Breast epithelium (tissue), 4 donors: ENCODE results near the gene GIGYF2. TPM values are rescaled to one million over a fixed set of nuclear protein-coding genes. Genes with fewer than 3 reads are reported as not detected.

Experiments
- DNase-seq, 2 donors: peaks; one replicate each; pipeline ENCODE4 v3.0.0-alpha.2; 2019; ENCODE audit warnings: low spot score in 2 of 2
- H3K27ac ChIP-seq, 2 donors: fragments of 200-600 bp; sonication (generic) in 1 of 2; one replicate each; pipeline ENCODE4 v1.5.1; 2016 to 2019; ENCODE audit warnings: mild to moderate bottlenecking in 1 of 2
- H3K27me3 ChIP-seq, 2 donors: fragments of 200-600 bp; sonication (generic) in 1 of 2; one replicate each; pipeline versions ENCODE4 v1.5.1 to v1.6.0; 2017 to 2019; ENCODE audit warnings: control low read depth in 1 of 2, mild to moderate bottlenecking in 1 of 2
- H3K36me3 ChIP-seq: fragments of 200-600 bp; one replicate; pipeline ENCODE4 v1.5.1; 2019
- H3K4me1 ChIP-seq, 2 donors: fragments of 200-600 bp; sonication (generic); one replicate each; pipeline ENCODE4 v1.5.1; 2016 to 2019; ENCODE audit warnings: control low read depth in 1 of 2
- H3K4me3 ChIP-seq, 3 donors: fragments of 200-600 bp; sonication (generic); 1 replicate in 2 of 3; 2 replicates in 1 of 3; pipeline ENCODE4 v1.5.1; 2016 to 2019; ENCODE audit warnings: mild to moderate bottlenecking in 3 of 3, moderate library complexity in 2 of 3
- H3K9me3 ChIP-seq, 2 donors: fragments of 200-600 bp; sonication (generic) in 1 of 2; one replicate each; pipeline ENCODE4 v1.5.1; 2016 to 2019; ENCODE audit warnings: control low read depth in 1 of 2
- CTCF ChIP-seq, 3 donors: fragments of 450-650 bp; IDR thresholded peaks; one replicate each; pipeline ENCODE4 v1.5.1; 2016 to 2017; ENCODE audit warnings: antibody characterized with exemption in 3 of 3, mild to moderate bottlenecking in 3 of 3, moderate library complexity in 3 of 3
- POLR2A ChIP-seq: fragments of 450-650 bp; IDR thresholded peaks from one replicate; pipeline ENCODE4 v1.6.1; 2016; ENCODE audit warnings: antibody characterized with exemption, mild to moderate bottlenecking, moderate library complexity
- POLR2AphosphoS5 ChIP-seq, 3 donors: sonication (generic); formaldehyde crosslinking; IDR thresholded peaks; one replicate each; pipeline ENCODE4 v1.6.1; 2017; ENCODE audit warnings: antibody characterized with exemption in 3 of 3
- intact Hi-C: fragments of 100-400 bp; cut with DNase I; formaldehyde crosslinking; loops from one replicate; pipeline ENCODE4 v1.15.1; 2023; ENCODE audit warnings: low total_unique reads
- total RNA-seq, 3 donors: library from RNA; depleted of rRNA; stranded (reverse); fragments of >200 nt; gene quantifications; one replicate each; pipeline ENCODE4 v1.1.0, GENCODE V29; 2016

The GIGYF2 gene
- total RNA-seq, 3 donors from 2014 or later = 79.8 to 156 (median 103) TPM

GRCh38 chr2:232794981-232795380, 97.8 kb downstream of the GIGYF2 start:
- Histone ChIP-seq H3K27me3 (no peaks in the 10 kb centered on the region), H3K36me3 (peaks cover 14% of the 10 kb centered on the region), H3K9me3 (no peaks in the 10 kb centered on the region), H3K27ac (no peak overlapping the region), H3K4me1 (no peaks in the 10 kb centered on the region), H3K4me3 (no peak overlapping the region)
- intact Hi-C loops = no loop called here
- DNase-seq = no peak
- TF ChIP-seq POLR2AphosphoS5 (IDR thresholded peaks at IDR 0.05) (no peak), CTCF (IDR thresholded peaks at IDR 0.05) (no peak)

- Histone ChIP-seq H3K4me3 (no peak overlapping the region), H3K36me3 (peaks cover 8% of the 10 kb centered on the region), H3K4me1 (no peaks in the 10 kb centered on the region), H3K27me3 (no peaks in the 10 kb centered on the region), H3K27ac (no peak overlapping the region), H3K9me3 (no peaks in the 10 kb centered on the region)
- no peak for DNase-seq
- TF ChIP-seq CTCF (IDR thresholded peaks at IDR 0.05) (no peak), POLR2A (no peak), POLR2AphosphoS5 (IDR thresholded peaks at IDR 0.05) (no peak)
- intact Hi-C loops = no loop called here
Observed at GRCh38 chr2:232795920-232796319, 98.8 kb downstream of the GIGYF2 start.

- DNase-seq = no peak
- no peaks in the 10 kb centered on the region for H3K4me1 ChIP-seq
- H3K9me3 ChIP-seq = peaks cover 5 to 12% of the 10 kb centered on the region in 2 donors
- intact Hi-C loops = no loop called here
- no peak overlapping the region for H3K27ac ChIP-seq
- H3K4me3 ChIP-seq = no peak overlapping the region
- TF ChIP-seq CTCF (IDR thresholded peaks at IDR 0.05) (no peak), POLR2A (no peak), POLR2AphosphoS5 (IDR thresholded peaks at IDR 0.05) (no peak)
- no peaks in the 10 kb centered on the region for H3K27me3 ChIP-seq
- H3K36me3 ChIP-seq = no peaks in the 10 kb centered on the region
Observed at GRCh38 chr2:232798187-232798586, 101.1 kb downstream of the GIGYF2 start.

GRCh38 chr2:232800166-232800565, 103.0 kb downstream of the GIGYF2 start:
- Histone ChIP-seq H3K27me3 (no peaks in the 10 kb centered on the region), H3K4me1 (no peaks in the 10 kb centered on the region), H3K9me3 (peaks cover 5 to 12% of the 10 kb centered on the region in 2 donors), H3K27ac (no peak overlapping the region), H3K36me3 (no peaks in the 10 kb centered on the region), H3K4me3 (no peak overlapping the region)
- intact Hi-C loops = no loop called here
- TF ChIP-seq CTCF (IDR thresholded peaks at IDR 0.05) (no peak), POLR2A (no peak), POLR2AphosphoS5 (IDR thresholded peaks at IDR 0.05) (no peak)
- DNase-seq = no peak

GRCh38 chr2:232802091-232802490, 105.0 kb downstream of the GIGYF2 start:
- Histone ChIP-seq H3K9me3 (peaks cover 5 to 12% of the 10 kb centered on the region in 2 donors), H3K4me3 (no peak overlapping the region), H3K27ac (no peak overlapping the region), H3K27me3 (no peaks in the 10 kb centered on the region), H3K4me1 (no peaks in the 10 kb centered on the region), H3K36me3 (no peaks in the 10 kb centered on the region)
- intact Hi-C loops = no loop called here
- no peak for DNase-seq
- TF ChIP-seq POLR2A (no peak), CTCF (IDR thresholded peaks at IDR 0.05) (no peak), POLR2AphosphoS5 (IDR thresholded peaks at IDR 0.05) (no peak)
